Naive B cell (primary cell): Measurements from ENCODE around the gene OAS2. TPM values are rescaled to one million over a fixed set of nuclear protein-coding genes. Genes with fewer than 3 reads are reported as not detected.

Experiments used
- ATAC-seq, 2 donors: fragments of 150-1000 bp; cut with Tn5 transposase; 2 replicates each; pipeline ENCODE4 v1.10.0; 2021; ENCODE audit warnings: low read depth in 2 of 2, mild to moderate bottlenecking in 2 of 2, moderate library complexity in 2 of 2
- DNase-seq: peaks from one replicate; pipeline ENCODE4 v3.0.0; 2022
- H3K27ac Mint-ChIP-seq, 6 donors: one replicate each; pipeline ENCODE4 v1.8.0; 2020 to 2022; ENCODE audit warnings: mild to moderate bottlenecking in 6 of 6, mixed read lengths in 6 of 6, moderate library complexity in 5 of 6, inconsistent platforms in 2 of 6
- H3K27me3 Mint-ChIP-seq, 3 donors: one replicate each; pipeline ENCODE4 v1.8.0; 2021 to 2022; ENCODE audit warnings: mixed read lengths in 3 of 3, mild to moderate bottlenecking in 1 of 3
- H3K36me3 Mint-ChIP-seq, 2 donors: one replicate each; pipeline ENCODE4 v1.8.0; 2020 to 2022; ENCODE audit warnings: mixed read lengths in 2 of 2, inconsistent platforms in 1 of 2, mild to moderate bottlenecking in 1 of 2
- H3K4me1 Mint-ChIP-seq, 3 donors: one replicate each; pipeline ENCODE4 v1.8.0; 2020 to 2022; ENCODE audit warnings: mixed read lengths in 3 of 3, inconsistent platforms in 1 of 3, mild to moderate bottlenecking in 1 of 3, moderate library complexity in 1 of 3
- H3K4me3 Mint-ChIP-seq, 8 donors: one replicate each; pipeline ENCODE4 v1.8.0; 2020 to 2022; ENCODE audit warnings: mild to moderate bottlenecking in 8 of 8, mixed read lengths in 8 of 8, moderate library complexity in 8 of 8, inconsistent platforms in 2 of 8
- H3K9me3 Mint-ChIP-seq, 7 donors: one replicate each; pipeline ENCODE4 v1.8.0; 2020 to 2022; ENCODE audit warnings: mixed read lengths in 7 of 7, mild to moderate bottlenecking in 5 of 7, inconsistent platforms in 2 of 7, moderate library complexity in 1 of 7
- polyA plus RNA-seq, 6 donors: library from polyadenylated mRNA; unstranded; fragments of 300-500 nt; fragmentation: Illumina TruSeq; gene quantifications; one replicate each; pipeline ENCODE4 v1.2.3, GENCODE V29; 2021; ENCODE audit warnings: low read depth in 6 of 6

Gene OAS2
- polyA plus RNA-seq, 6 donors from 2014 or later: 15.4 to 56.4 (median 37.2) TPM

- Mint-ChIP-seq H3K9me3 (no peaks in the 10 kb centered on the region), H3K4me3 (no peak overlapping the region), H3K36me3 (no peaks in the 10 kb centered on the region), H3K27me3 (peaks cover 3 to 14% (median 8%) of the 10 kb centered on the region in 3 donors), H3K4me1 (no peaks in the 10 kb centered on the region), H3K27ac (no peak overlapping the region)
- no peak for DNase-seq
- no peak for ATAC-seq
These were observed 43.2 kb downstream of the OAS2 start for GRCh38 chr12:113021500-113021899.

- no peaks in the 10 kb centered on the region for H3K9me3 Mint-ChIP-seq
These were observed 44.4 kb downstream of the OAS2 start for GRCh38 chr12:113022563-113023297.

GRCh38 chr12:113027726-113028125 is 49.4 kb downstream of the OAS2 start:
- H3K4me1 Mint-ChIP-seq: peaks cover 5 to 7% (median 6%) of the 10 kb centered on the region in 3 donors

More at GRCh38 chr12:113022563-113023297, 44.4 kb downstream of the OAS2 start:
- ATAC-seq: no peak
- Mint-ChIP-seq H3K27me3 (peaks cover 3 to 14% (median 8%) of the 10 kb centered on the region in 3 donors), H3K36me3 (no peaks in the 10 kb centered on the region), H3K27ac (peak overlapping the region in 1 of 6 donors; percentile 3), H3K4me1 (no peaks in the 10 kb centered on the region), H3K4me3 (no peak overlapping the region)
- no peak for DNase-seq

DNA sequence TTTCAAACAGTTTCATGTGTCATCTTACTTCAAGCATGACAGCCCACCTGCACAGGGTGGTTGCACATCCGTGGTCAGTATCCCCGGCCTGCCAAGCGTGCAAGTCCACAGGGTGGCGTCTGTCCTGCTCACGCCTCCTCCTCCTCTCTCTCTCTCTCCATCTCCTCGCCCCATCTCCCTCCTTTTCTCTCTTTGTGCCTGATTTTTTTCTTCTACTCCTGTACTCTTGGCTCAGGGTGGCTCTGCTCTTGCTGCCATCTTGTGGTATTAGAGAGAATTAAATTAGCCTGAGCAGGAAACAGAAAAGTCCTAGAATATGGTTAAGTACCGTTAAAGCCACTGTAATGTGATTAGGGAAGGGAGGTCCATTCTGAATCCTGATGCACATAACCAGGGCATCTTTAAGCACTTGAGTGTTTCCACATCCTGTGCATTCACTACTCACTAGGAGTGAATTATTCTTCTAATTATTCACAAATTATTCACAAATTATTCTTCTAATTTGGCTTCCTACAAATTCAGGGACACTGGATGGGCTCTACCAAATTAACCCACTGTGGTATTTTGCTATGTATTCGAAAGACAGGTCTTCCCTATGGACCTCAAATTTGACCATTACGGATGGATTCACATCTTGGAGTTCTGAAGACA is 52.7 kb downstream of the OAS2 start:
- H3K27me3 Mint-ChIP-seq: peaks cover 0 to 8% (median 8%) of the 10 kb centered on the region in 3 donors
- H3K9me3 Mint-ChIP-seq: no peaks in the 10 kb centered on the region
- H3K4me1 Mint-ChIP-seq: peaks cover 5 to 7% (median 6%) of the 10 kb centered on the region in 3 donors
- H3K27ac Mint-ChIP-seq: peak overlapping the region in 1 of 6 donors; percentile 7
- peak; percentile 40 to 62 for ATAC-seq
- H3K36me3 Mint-ChIP-seq: no peaks in the 10 kb centered on the region
- H3K4me3 Mint-ChIP-seq: peak overlapping the region in 4 of 8 donors; percentile 0 to 62 (median 28)
- DNase-seq: no peak

More at GRCh38 chr12:113027726-113028125, 49.4 kb downstream of the OAS2 start:
- no peaks in the 10 kb centered on the region for H3K9me3 Mint-ChIP-seq
- no peaks in the 10 kb centered on the region for H3K36me3 Mint-ChIP-seq
- peaks cover 0 to 13% (median 8%) of the 10 kb centered on the region in 3 donors for H3K27me3 Mint-ChIP-seq
- peak overlapping the region in 3 of 6 donors; percentile 7 to 57 (median 12) for H3K27ac Mint-ChIP-seq
- no peak overlapping the region for H3K4me3 Mint-ChIP-seq
- ATAC-seq: no peak
- DNase-seq: no peak

- no peak overlapping the region for H3K4me3 Mint-ChIP-seq
- DNase-seq: no peak
- H3K27me3 Mint-ChIP-seq: no peaks in the 10 kb centered on the region
- no peaks in the 10 kb centered on the region for H3K36me3 Mint-ChIP-seq
- H3K4me1 Mint-ChIP-seq: peaks cover 0 to 3% (median 3%) of the 10 kb centered on the region in 3 donors
- no peaks in the 10 kb centered on the region for H3K9me3 Mint-ChIP-seq
- H3K27ac Mint-ChIP-seq: no peak overlapping the region
- ATAC-seq: no peak
These were observed 61.7 kb downstream of the OAS2 start for GRCh38 chr12:113039911-113040445.

- no peaks in the 10 kb centered on the region for H3K36me3 Mint-ChIP-seq
- no peak overlapping the region for H3K4me3 Mint-ChIP-seq
- peaks cover 0 to 3% (median 3%) of the 10 kb centered on the region in 3 donors for H3K4me1 Mint-ChIP-seq
- DNase-seq (no peak), ATAC-seq (no peak)
- H3K27me3 Mint-ChIP-seq: no peaks in the 10 kb centered on the region
- no peak overlapping the region for H3K27ac Mint-ChIP-seq
- no peaks in the 10 kb centered on the region for H3K9me3 Mint-ChIP-seq
These were observed 62.4 kb downstream of the OAS2 start for GRCh38 chr12:113040722-113041171.

- Mint-ChIP-seq H3K36me3 (no peaks in the 10 kb centered on the region), H3K27ac (peak overlapping the region in 1 of 6 donors; percentile 60), H3K4me1 (peaks cover 0 to 3% (median 3%) of the 10 kb centered on the region in 3 donors), H3K4me3 (no peak overlapping the region), H3K27me3 (no peaks in the 10 kb centered on the region), H3K9me3 (no peaks in the 10 kb centered on the region)
- DNase-seq: no peak
- ATAC-seq: no peak
These were observed 63.2 kb downstream of the OAS2 start for GRCh38 chr12:113041560-113041959.

DNA sequence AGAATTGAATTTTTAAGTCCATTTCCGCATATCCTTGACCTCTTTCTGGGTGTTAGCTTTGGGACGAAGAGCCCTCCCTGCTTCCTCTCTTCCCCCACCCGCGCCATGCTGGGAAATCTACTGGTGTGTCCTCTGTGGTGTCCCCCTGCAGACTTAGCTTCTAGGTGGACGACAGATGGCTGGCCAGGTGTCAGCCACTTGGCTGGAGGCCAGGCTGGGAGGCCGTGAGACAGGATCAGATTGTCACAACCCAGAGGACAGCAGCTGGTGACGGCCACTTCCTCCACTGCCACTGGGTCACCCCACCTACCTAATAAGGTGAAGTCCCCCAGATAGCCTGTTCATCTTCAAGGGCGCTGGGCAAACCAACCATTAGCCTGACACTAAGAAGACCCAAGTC is 64.9 kb downstream of the OAS2 start:
- Mint-ChIP-seq H3K36me3 (no peaks in the 10 kb centered on the region), H3K9me3 (no peaks in the 10 kb centered on the region), H3K4me1 (peaks cover 1 to 5% (median 3%) of the 10 kb centered on the region in 3 donors), H3K27ac (peak overlapping the region in 2 of 6 donors; percentile 52 to 76), H3K27me3 (no peaks in the 10 kb centered on the region), H3K4me3 (no peak overlapping the region)
- DNase-seq (no peak), ATAC-seq (no peak)

DNA sequence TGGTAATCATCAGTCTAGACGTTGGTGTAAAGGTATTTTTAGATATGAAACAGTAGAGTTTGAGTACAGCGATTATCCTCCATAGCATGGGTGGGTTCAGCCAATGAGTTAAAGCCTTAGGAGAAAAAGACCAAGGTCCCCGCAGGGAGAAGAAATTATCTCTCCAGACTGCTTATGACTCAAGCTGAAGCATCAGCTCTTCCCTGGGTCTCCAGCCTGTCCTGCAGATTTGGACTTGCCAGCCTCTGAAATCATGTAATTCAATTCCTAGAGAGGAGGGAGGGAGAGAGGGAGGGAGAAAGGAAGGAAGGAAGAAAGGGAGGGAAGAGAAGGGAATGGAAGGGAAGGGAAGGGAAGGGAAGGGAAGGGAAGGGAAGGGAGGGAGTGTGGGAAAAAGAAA is 66.2 kb downstream of the OAS2 start:
- Mint-ChIP-seq H3K9me3 (no peaks in the 10 kb centered on the region), H3K36me3 (no peaks in the 10 kb centered on the region), H3K27ac (no peak overlapping the region), H3K4me1 (peaks cover 11 to 17% (median 14%) of the 10 kb centered on the region in 3 donors), H3K4me3 (no peak overlapping the region), H3K27me3 (no peaks in the 10 kb centered on the region)
- DNase-seq (no peak), ATAC-seq (no peak)

DNA sequence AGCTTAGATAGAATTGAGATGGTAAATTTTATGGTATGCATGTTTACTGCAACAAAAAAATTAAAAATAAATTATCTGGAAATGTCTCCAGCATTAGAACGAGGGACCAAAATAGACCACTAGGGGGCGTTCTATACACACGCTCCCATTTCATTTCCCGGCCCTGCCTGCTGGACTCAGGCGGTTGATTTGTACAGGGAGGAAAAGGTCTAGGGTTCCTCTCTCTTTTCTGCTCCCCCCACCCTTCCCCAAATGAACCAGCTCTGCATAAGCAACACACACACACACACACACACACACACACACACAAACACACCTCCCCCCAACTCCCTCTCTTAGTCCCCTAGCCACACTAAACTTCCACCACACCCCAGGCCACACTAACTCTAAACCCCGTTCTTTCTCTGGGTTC is 70.4 kb downstream of the OAS2 start:
- Mint-ChIP-seq H3K9me3 (no peaks in the 10 kb centered on the region), H3K4me1 (peaks cover 50 to 56% (median 55%) of the 10 kb centered on the region in 3 donors), H3K4me3 (peak overlapping the region in 6 of 8 donors; percentile 28 to 89 (median 70)), H3K27me3 (no peaks in the 10 kb centered on the region), H3K27ac (peak overlapping the region; percentile 10 to 93 (median 78)), H3K36me3 (no peaks in the 10 kb centered on the region)
- ATAC-seq (peak; percentile 40 to 45), DNase-seq (peak; percentile 68)

GRCh38 chr12:113049976-113050742 is 71.8 kb downstream of the OAS2 start:
- H3K27ac Mint-ChIP-seq: peak overlapping the region; percentile 74 to 98 (median 88)
- DNase-seq (no peak), ATAC-seq (peak; percentile 35)
- peak overlapping the region; percentile 37 to 86 (median 68) for H3K4me3 Mint-ChIP-seq
- H3K9me3 Mint-ChIP-seq: no peaks in the 10 kb centered on the region
- no peaks in the 10 kb centered on the region for H3K36me3 Mint-ChIP-seq
- no peaks in the 10 kb centered on the region for H3K27me3 Mint-ChIP-seq
- peaks cover 61 to 70% (median 66%) of the 10 kb centered on the region in 3 donors for H3K4me1 Mint-ChIP-seq

GRCh38 chr12:113050795-113051194 is 72.5 kb downstream of the OAS2 start:
- H3K9me3 Mint-ChIP-seq: no peaks in the 10 kb centered on the region
- ATAC-seq (peak; percentile 90 to 91), DNase-seq (peak; percentile 74)
- no peaks in the 10 kb centered on the region for H3K27me3 Mint-ChIP-seq
- peak overlapping the region; percentile 37 to 86 (median 68) for H3K4me3 Mint-ChIP-seq
- peaks cover 65 to 77% (median 72%) of the 10 kb centered on the region in 3 donors for H3K4me1 Mint-ChIP-seq
- H3K27ac Mint-ChIP-seq: peak overlapping the region; percentile 74 to 98 (median 88)
- H3K36me3 Mint-ChIP-seq: no peaks in the 10 kb centered on the region

- peak overlapping the region; percentile 55 to 87 (median 78) for H3K4me3 Mint-ChIP-seq
- peak overlapping the region in 5 of 6 donors; percentile 78 to 98 (median 93) for H3K27ac Mint-ChIP-seq
- no peaks in the 10 kb centered on the region for H3K36me3 Mint-ChIP-seq
- H3K4me1 Mint-ChIP-seq: peaks cover 71 to 83% (median 78%) of the 10 kb centered on the region in 3 donors
- no peaks in the 10 kb centered on the region for H3K27me3 Mint-ChIP-seq
- no peaks in the 10 kb centered on the region for H3K9me3 Mint-ChIP-seq
- DNase-seq (no peak), ATAC-seq (no peak)
These were observed 73.4 kb downstream of the OAS2 start for GRCh38 chr12:113051759-113052158.
